H9 (cell line): ENCODE results near the gene KLF17. TPM values are rescaled to one million over a fixed set of nuclear protein-coding genes. Genes with fewer than 3 reads are reported as not detected.

ENCODE experiments used
- DNase-seq: peaks from one replicate; pipeline ENCODE4 v3.0.0-alpha.2; 2017
- H2AFZ ChIP-seq: one replicate; pipeline ENCODE4 v1.6.1; 2013; ENCODE audit warnings: mild to moderate bottlenecking, low read length, control low read depth, moderate library complexity
- H2AK5ac ChIP-seq: 2 replicates; pipeline ENCODE4 v1.6.1; 2013; ENCODE audit warnings: low read length, control low read depth, mixed read lengths; ENCODE audit not compliant: insufficient read length
- H2BK120ac ChIP-seq: one replicate; pipeline ENCODE4 v1.6.1; 2013; ENCODE audit warnings: low read depth, mild to moderate bottlenecking, low read length, control low read depth, inconsistent platforms; ENCODE audit not compliant: poor library complexity, severe bottlenecking
- H2BK12ac ChIP-seq: 2 replicates; pipeline ENCODE4 v1.6.1; 2013; ENCODE audit warnings: low read length, control low read depth, mixed read lengths, low read depth; ENCODE audit not compliant: insufficient read length
- H2BK15ac ChIP-seq: 2 replicates; pipeline ENCODE4 v1.6.1; 2013; ENCODE audit warnings: low read depth, low read length, control low read depth
- H2BK20ac ChIP-seq: one replicate; pipeline ENCODE4 v1.6.1; 2013; ENCODE audit warnings: low read depth, mild to moderate bottlenecking, low read length, control low read depth, inconsistent platforms; ENCODE audit not compliant: poor library complexity, severe bottlenecking
- H2BK5ac ChIP-seq: 2 replicates; pipeline ENCODE4 v1.6.1; 2013; ENCODE audit warnings: low read length, control low read depth, mixed read lengths; ENCODE audit not compliant: insufficient read length
- H3K14ac ChIP-seq: 2 replicates; pipeline ENCODE4 v1.6.1; 2013; ENCODE audit warnings: low read length, control low read depth; ENCODE audit not compliant: insufficient read depth
- H3K18ac ChIP-seq: 2 replicates; pipeline ENCODE4 v1.6.1; 2013; ENCODE audit warnings: low read depth, mild to moderate bottlenecking, mixed read lengths, low read length, control low read depth; ENCODE audit not compliant: insufficient read length
- H3K23ac ChIP-seq: 2 replicates; pipeline ENCODE4 v1.6.1; 2013; ENCODE audit warnings: low read length, control low read depth, mixed read lengths, low read depth; ENCODE audit not compliant: insufficient read length
- H3K23me2 ChIP-seq: 2 replicates; pipeline ENCODE4 v1.6.1; 2013; ENCODE audit warnings: low read depth, mild to moderate bottlenecking, mixed read lengths, low read length, control low read depth; ENCODE audit not compliant: insufficient read length, poor library complexity, severe bottlenecking
- H3K27ac ChIP-seq: 2 replicates; pipeline ENCODE4 v1.5.1; 2013; ENCODE audit warnings: low read length, control low read depth, mixed read lengths, low read depth; ENCODE audit not compliant: insufficient read length
- H3K27me3 ChIP-seq: 2 replicates; pipeline ENCODE4 v1.6.1; 2013; ENCODE audit warnings: low read length, control low read depth, inconsistent platforms; ENCODE audit not compliant: insufficient read depth
- H3K4ac ChIP-seq: 2 replicates; pipeline ENCODE4 v1.6.1; 2013; ENCODE audit warnings: low read depth, mild to moderate bottlenecking, control low read depth, inconsistent platforms, low read length, moderate library complexity
- H3K4me1 ChIP-seq: 2 replicates; pipeline ENCODE4 v1.6.1; 2013; ENCODE audit warnings: low read length, control low read depth, inconsistent platforms; ENCODE audit not compliant: insufficient read depth
- H3K4me2 ChIP-seq: 2 replicates; pipeline ENCODE4 v1.6.1; 2013; ENCODE audit warnings: low read length, control low read depth, mixed read lengths; ENCODE audit not compliant: insufficient read length, insufficient read depth
- H3K56ac ChIP-seq: 2 replicates; pipeline ENCODE4 v1.6.1; 2013; ENCODE audit warnings: low read depth, mild to moderate bottlenecking, mixed read lengths, low read length, control low read depth; ENCODE audit not compliant: insufficient read length
- H3K79me1 ChIP-seq: 2 replicates; pipeline ENCODE4 v1.6.1; 2013; ENCODE audit warnings: low read depth, mild to moderate bottlenecking, moderate library complexity, low read length, control low read depth, inconsistent platforms; ENCODE audit not compliant: insufficient read depth, poor library complexity, severe bottlenecking
- H3K79me2 ChIP-seq: 2 replicates; pipeline ENCODE4 v1.6.1; 2013; ENCODE audit warnings: low read length, control low read depth, inconsistent platforms; ENCODE audit not compliant: insufficient read depth
- H3K9ac ChIP-seq: 2 replicates; pipeline ENCODE4 v1.6.1; 2013; ENCODE audit warnings: low read length, control low read depth, mixed read lengths; ENCODE audit not compliant: insufficient read length; ENCODE audit errors: extremely low read depth
- H3K9me3 ChIP-seq: one replicate; pipeline ENCODE4 v1.6.1; 2013; ENCODE audit warnings: low read depth, low read length, inconsistent platforms; ENCODE audit not compliant: control insufficient read depth
- H3T11ph ChIP-seq: one replicate; pipeline ENCODE4 v1.6.1; 2013; ENCODE audit warnings: mild to moderate bottlenecking, low read length, control low read depth, inconsistent platforms
- H4K20me1 ChIP-seq: one replicate; pipeline ENCODE4 v1.6.1; 2013; ENCODE audit not compliant: control insufficient read depth, insufficient read length, insufficient read depth
- H4K5ac ChIP-seq: 2 replicates; pipeline ENCODE4 v1.6.1; 2013; ENCODE audit warnings: low read depth, mild to moderate bottlenecking, mixed read lengths, low read length, control low read depth; ENCODE audit not compliant: insufficient read length
- H4K8ac ChIP-seq: replicated peaks from 2 replicates; pipeline ENCODE4 v1.6.1; 2013; ENCODE audit warnings: low read length, control low read depth, mixed read lengths, low read depth; ENCODE audit not compliant: insufficient read length
- H4K91ac ChIP-seq: 2 replicates; pipeline ENCODE4 v1.6.1; 2013; ENCODE audit warnings: low read depth, mild to moderate bottlenecking, moderate library complexity, mixed read lengths, low read length, control low read depth; ENCODE audit not compliant: insufficient read length
- H3K27ac Mint-ChIP-seq, 3 experiments: 2 replicates in 2 of 3; 3 replicates in 1 of 3; pipeline ENCODE4 v1.8.0; 2020 to 2021; ENCODE audit warnings: mixed read lengths in 3 of 3, mild to moderate bottlenecking in 1 of 3, moderate library complexity in 1 of 3
- H3K27me3 Mint-ChIP-seq: 2 replicates; pipeline ENCODE4 v1.8.0; 2021; ENCODE audit warnings: low read depth, mild to moderate bottlenecking, moderate library complexity, mixed read lengths
- H3K36me3 Mint-ChIP-seq, 3 experiments: 2 replicates in 2 of 3; 3 replicates in 1 of 3; pipeline ENCODE4 v1.8.0; 2020 to 2021; ENCODE audit warnings: low read depth in 3 of 3, mixed read lengths in 3 of 3; ENCODE audit not compliant: insufficient read depth in 1 of 3
- H3K4me1 Mint-ChIP-seq, 2 experiments: 2 replicates each; pipeline ENCODE4 v1.8.0; 2020; ENCODE audit warnings: mixed read lengths in 2 of 2
- H3K4me3 Mint-ChIP-seq, 2 experiments: 2 replicates in 1 of 2; 3 replicates in 1 of 2; pipeline ENCODE4 v1.8.0; 2020 to 2021; ENCODE audit warnings: mild to moderate bottlenecking in 2 of 2, mixed read lengths in 2 of 2, moderate library complexity in 1 of 2
- H3K9me3 Mint-ChIP-seq, 2 experiments: 2 replicates in 1 of 2; 3 replicates in 1 of 2; pipeline ENCODE4 v1.8.0; 2020; ENCODE audit warnings: mild to moderate bottlenecking in 2 of 2, mixed read lengths in 2 of 2, moderate library complexity in 1 of 2
- CTCF ChIP-seq: fragments of 200-600 bp; sonication (generic); conservative IDR thresholded peaks from 3 replicates; pipeline ENCODE4 v1.8.0; 2021; ENCODE audit warnings: antibody characterized with exemption, mild to moderate bottlenecking
- WGBS: extraction: QIAGEN DNeasy Blood & Tissue Kit; methylation state at CpG from one replicate; pipeline ENCODE4 v1.1.7; 2013; ENCODE audit warnings: missing lambda C conversion rate, low lambda C conversion rate, mixed read lengths; ENCODE audit not compliant: insufficient read length; ENCODE audit errors: extremely low coverage; 5-methylcytosine and 5-hydroxymethylcytosine counted together
- total RNA-seq: library from RNA; stranded (reverse); gene quantifications from 2 replicates; pipeline ENCODE4 v1.2.1, GENCODE V29; 2021

KLF17 gene
- total RNA-seq, 1 experiment from 2014 or later, result 0.09 TPM

GRCh38 chr1:44112486-44112885 is 6.1 kb upstream of the KLF17 start:
- Histone ChIP-seq H3T11ph (no peak overlapping the region), H3K79me1 (no peaks in the 10 kb centered on the region), H3K23me2 (no peaks in the 10 kb centered on the region), H3K9me3 (no peaks in the 10 kb centered on the region), H2BK12ac (no peak overlapping the region), H3K56ac (no peak overlapping the region), H4K8ac (no peak overlapping the region), H3K79me2 (no peaks in the 10 kb centered on the region), H2BK120ac (no peak overlapping the region), H3K27ac (no peak overlapping the region), H2BK15ac (no peak overlapping the region), H3K23ac (no peak overlapping the region), H3K4me1 (no peaks in the 10 kb centered on the region), H2AK5ac (no peak overlapping the region), H2AFZ (no peak overlapping the region), H4K5ac (no peak overlapping the region), H4K20me1 (no peaks in the 10 kb centered on the region), H3K4ac (no peak overlapping the region), H3K14ac (no peak overlapping the region), H3K27me3 (no peaks in the 10 kb centered on the region), H3K9ac (no peak overlapping the region), H2BK20ac (no peak overlapping the region), H3K18ac (no peak overlapping the region), H2BK5ac (no peak overlapping the region), H3K4me2 (no peak overlapping the region), H4K91ac (no peak overlapping the region)
- Mint-ChIP-seq H3K36me3 (no peaks in the 10 kb centered on the region; a peak in 1 of 7 replicates), H3K27ac (peak overlapping the region in 1 of 3 experiments; percentile 9; a peak in 1 of 7 replicates), H3K4me3 (no peak overlapping the region), H3K9me3 (no peaks in the 10 kb centered on the region), H3K4me1 (peaks cover 14 to 15% of the 10 kb centered on the region in 2 experiments), H3K27me3 (peaks cover 2% of the 10 kb centered on the region)
- TF ChIP-seq CTCF, result no peak
- no CpG with 5 or more reads among the region's 3 CpGs for WGBS
- no peak for DNase-seq
